ENCODE results near the gene BCKDHA. TPM values are rescaled to one million over a fixed set of nuclear protein-coding genes. Genes with fewer than 3 reads are reported as not detected.

Gene BCKDHA
- total and polyA plus RNA-seq, 9 of the 15 experiments (the other 6 are each of a cell fraction or from before 2014, with no cell fraction given): 4.5 to 52.5 (median 14.1) TPM

DNA sequence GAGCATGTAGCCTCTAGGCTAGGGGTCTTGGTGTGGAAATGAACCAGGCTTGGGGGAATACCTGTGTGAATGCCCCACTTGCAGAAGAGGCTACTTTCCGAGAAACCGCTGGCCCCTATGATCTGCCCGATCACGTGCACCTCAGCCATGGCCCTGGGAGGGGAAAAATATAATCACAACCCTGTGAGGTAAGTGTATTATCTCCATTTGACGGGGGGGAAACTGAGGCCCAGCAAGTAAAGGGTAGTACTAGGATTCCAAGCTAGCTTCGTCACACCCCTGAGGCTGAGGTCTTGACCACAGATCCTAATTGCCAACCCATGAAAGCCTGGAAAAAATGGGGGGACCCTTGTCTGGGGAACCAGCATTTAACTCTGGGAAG lies 34.3 kb upstream of the BCKDHA start (continued):
- no peak for TF ChIP-seq PRPF4 (IDR thresholded peaks at IDR 0.05; ENCODE audit: insufficient read depth, low read depth, low read length, poor library complexity, severe bottlenecking)
- 0 out of 2 replicates have a peak, but pooled peaks have one; percentile 21 for TF ChIP-seq ZNF75A (CRISPR knock-in tag; IDR thresholded peaks at IDR 0.05)
- TF ChIP-seq HLTF (IDR thresholded peaks at IDR 0.05): no peak
- TF ChIP-seq ETV5 (CRISPR knock-in tag; IDR thresholded peaks at IDR 0.05; ENCODE audit: low read depth): peak; percentile 31; the same call in 1 of the 2 replicates
- TF ChIP-seq, protein P1, sequence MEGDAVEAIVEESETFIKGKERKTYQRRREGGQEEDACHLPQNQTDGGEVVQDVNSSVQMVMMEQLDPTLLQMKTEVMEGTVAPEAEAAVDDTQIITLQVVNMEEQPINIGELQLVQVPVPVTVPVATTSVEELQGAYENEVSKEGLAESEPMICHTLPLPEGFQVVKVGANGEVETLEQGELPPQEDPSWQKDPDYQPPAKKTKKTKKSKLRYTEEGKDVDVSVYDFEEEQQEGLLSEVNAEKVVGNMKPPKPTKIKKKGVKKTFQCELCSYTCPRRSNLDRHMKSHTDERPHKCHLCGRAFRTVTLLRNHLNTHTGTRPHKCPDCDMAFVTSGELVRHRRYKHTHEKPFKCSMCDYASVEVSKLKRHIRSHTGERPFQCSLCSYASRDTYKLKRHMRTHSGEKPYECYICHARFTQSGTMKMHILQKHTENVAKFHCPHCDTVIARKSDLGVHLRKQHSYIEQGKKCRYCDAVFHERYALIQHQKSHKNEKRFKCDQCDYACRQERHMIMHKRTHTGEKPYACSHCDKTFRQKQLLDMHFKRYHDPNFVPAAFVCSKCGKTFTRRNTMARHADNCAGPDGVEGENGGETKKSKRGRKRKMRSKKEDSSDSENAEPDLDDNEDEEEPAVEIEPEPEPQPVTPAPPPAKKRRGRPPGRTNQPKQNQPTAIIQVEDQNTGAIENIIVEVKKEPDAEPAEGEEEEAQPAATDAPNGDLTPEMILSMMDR (IDR thresholded peaks at IDR 0.05 in 2 of 3, conservative IDR thresholded peaks at IDR 0.05 in 1 of 3; ENCODE audit: insufficient read depth in 2 of 3, low read depth in 1 of 3, low read length in 3 of 3): no peak
- 0 out of 2 replicates have a peak, but pooled peaks have one; percentile 44 for TF ChIP-seq ZNF41 (CRISPR knock-in tag; conservative IDR thresholded peaks at IDR 0.05)
- TF ChIP-seq, protein P2, sequence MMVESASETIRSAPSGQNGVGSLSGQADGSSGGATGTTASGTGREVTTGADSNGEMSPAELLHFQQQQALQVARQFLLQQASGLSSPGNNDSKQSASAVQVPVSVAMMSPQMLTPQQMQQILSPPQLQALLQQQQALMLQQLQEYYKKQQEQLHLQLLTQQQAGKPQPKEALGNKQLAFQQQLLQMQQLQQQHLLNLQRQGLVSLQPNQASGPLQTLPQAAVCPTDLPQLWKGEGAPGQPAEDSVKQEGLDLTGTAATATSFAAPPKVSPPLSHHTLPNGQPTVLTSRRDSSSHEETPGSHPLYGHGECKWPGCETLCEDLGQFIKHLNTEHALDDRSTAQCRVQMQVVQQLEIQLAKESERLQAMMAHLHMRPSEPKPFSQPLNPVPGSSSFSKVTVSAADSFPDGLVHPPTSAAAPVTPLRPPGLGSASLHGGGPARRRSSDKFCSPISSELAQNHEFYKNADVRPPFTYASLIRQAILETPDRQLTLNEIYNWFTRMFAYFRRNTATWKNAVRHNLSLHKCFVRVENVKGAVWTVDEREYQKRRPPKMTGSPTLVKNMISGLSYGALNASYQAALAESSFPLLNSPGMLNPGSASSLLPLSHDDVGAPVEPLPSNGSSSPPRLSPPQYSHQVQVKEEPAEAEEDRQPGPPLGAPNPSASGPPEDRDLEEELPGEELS (CRISPR knock-in tag; IDR thresholded peaks at IDR 0.05; ENCODE audit: borderline replicate concordance): 0 out of 2 replicates have a peak, but pooled peaks have one; percentile 66
- TF ChIP-seq CHD4 (IDR thresholded peaks at IDR 0.05; ENCODE audit: insufficient read depth, insufficient replicate concordance, low read depth, low read length, poor library complexity, severe bottlenecking): no peak

All from K562 (cell line).